MM.1S (cell line): ENCODE data around the gene HS3ST1.

Source experiments
- EZH2 ChIP-seq: fragments of 300-600 bp; sonication (generic); optimal IDR thresholded peaks from 2 replicates; pipeline ENCODE3; 2017; ENCODE audit warnings: low read depth, mild to moderate bottlenecking, antibody characterized with exemption, low read length, mixed read lengths
- TF ChIP-seq, protein P1 (sequence below): fragments of 300-600 bp; sonication (generic); IDR thresholded peaks from 2 replicates; pipeline ENCODE4 v1.5.1; 2016; ENCODE audit warnings: antibody characterized with exemption, low read length, mixed read lengths

DNA sequence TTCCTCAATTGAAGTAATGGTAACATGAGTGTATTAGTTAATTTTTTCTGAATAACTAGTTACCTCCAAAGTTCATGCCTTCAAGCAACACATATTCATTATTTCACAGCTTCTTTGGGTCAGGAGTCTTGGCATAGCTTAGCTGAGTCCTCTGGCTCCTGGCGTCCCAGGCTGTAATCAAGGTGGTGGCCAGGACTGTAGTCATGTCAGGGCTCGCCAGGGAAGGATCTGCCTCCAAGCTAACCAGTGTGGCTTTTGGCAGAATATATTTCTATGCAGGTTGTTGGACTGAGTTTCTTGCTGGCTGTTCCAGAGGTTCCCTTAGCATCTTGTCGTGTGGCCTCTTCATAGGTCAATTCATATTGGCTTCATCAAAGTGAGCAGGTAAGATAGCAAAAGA, 10.0 kb upstream of the HS3ST1 start:
- TF ChIP-seq, protein P1, sequence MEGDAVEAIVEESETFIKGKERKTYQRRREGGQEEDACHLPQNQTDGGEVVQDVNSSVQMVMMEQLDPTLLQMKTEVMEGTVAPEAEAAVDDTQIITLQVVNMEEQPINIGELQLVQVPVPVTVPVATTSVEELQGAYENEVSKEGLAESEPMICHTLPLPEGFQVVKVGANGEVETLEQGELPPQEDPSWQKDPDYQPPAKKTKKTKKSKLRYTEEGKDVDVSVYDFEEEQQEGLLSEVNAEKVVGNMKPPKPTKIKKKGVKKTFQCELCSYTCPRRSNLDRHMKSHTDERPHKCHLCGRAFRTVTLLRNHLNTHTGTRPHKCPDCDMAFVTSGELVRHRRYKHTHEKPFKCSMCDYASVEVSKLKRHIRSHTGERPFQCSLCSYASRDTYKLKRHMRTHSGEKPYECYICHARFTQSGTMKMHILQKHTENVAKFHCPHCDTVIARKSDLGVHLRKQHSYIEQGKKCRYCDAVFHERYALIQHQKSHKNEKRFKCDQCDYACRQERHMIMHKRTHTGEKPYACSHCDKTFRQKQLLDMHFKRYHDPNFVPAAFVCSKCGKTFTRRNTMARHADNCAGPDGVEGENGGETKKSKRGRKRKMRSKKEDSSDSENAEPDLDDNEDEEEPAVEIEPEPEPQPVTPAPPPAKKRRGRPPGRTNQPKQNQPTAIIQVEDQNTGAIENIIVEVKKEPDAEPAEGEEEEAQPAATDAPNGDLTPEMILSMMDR: no peak
- TF ChIP-seq EZH2: no peak
